ENCODE results near the gene RGS17.

- TF ChIP-seq KMT2A (CRISPR knock-in tag; IDR thresholded peaks at IDR 0.05) = no peak
- no peak for TF ChIP-seq ATRX (CRISPR knock-in tag; IDR thresholded peaks at IDR 0.05; ENCODE audit: borderline replicate concordance)
These were observed at the start of gene RGS17 for GRCh38 chr6:153131037-153131981.
